ENCODE data around the gene ATXN10. TPM values are rescaled to one million over a fixed set of nuclear protein-coding genes. Genes with fewer than 3 reads are reported as not detected.

The ATXN10 gene
- total and polyA plus RNA-seq, 2 experiments from 2014 or later = 99.0 to 163 TPM

DNA sequence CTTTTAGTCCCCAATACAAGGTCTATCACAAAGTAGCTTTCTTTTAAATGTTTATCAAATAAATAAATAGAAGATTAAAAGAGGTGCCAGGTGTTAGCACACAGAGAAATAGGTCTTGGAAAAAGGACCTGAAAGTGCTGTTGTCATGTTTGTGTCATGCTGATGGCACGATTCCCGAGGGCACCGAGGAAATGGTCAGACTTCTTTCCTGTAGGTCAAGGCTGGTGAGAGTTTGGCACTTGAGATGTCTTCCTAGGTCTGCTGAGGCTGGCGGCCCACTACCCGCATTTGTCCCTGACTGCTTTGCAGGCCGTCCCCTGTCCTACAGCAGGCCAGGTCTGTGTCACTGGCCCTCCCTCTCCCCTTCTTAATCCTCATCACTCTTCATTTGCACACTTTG, 112.1 kb downstream of the ATXN10 start:
- ATAC-seq = no peak
- Histone ChIP-seq H3K4me1 (ENCODE audit: insufficient read depth) (0 out of 2 replicates have a peak, but pooled peaks cover 4% of the 10 kb centered on the region), H3K79me2 (replicated peaks; ENCODE audit: insufficient read depth) (peaks cover 18% of the 10 kb centered on the region), H4K20me1 (replicated peaks; ENCODE audit: insufficient read depth) (peaks cover 4% of the 10 kb centered on the region), H3K9me2 (ENCODE audit: insufficient read depth) (no peaks in the 10 kb centered on the region), H3K27ac (ENCODE audit: low read depth) (no peak overlapping the region), H3K27me3 (ENCODE audit: insufficient read depth) (no peaks in the 10 kb centered on the region), H3K4me3 (no peak overlapping the region), H3K4me2 (no peak overlapping the region), H2AFZ (no peak overlapping the region), H3K36me3 (ENCODE audit: insufficient read depth) (no peaks in the 10 kb centered on the region), H3F3A (replicated peaks; ENCODE audit: low read depth) (no peaks in the 10 kb centered on the region)
- no peaks in the 10 kb centered on the region for H3K9me3 Mint-ChIP-seq
- DNase-seq (ENCODE audit: low spot score) = no peak
- peaks cover 40% of the 10 kb centered on the region for H3K4me1 Mint-ChIP-seq
- H3K27ac Mint-ChIP-seq = no peak overlapping the region
- no peak overlapping the region for H3K4me3 Mint-ChIP-seq
- no peaks in the 10 kb centered on the region for H3K36me3 Mint-ChIP-seq (ENCODE audit: low read depth)
- H3K27me3 Mint-ChIP-seq (ENCODE audit: insufficient read depth, low read depth, poor library complexity) = peaks cover 2% of the 10 kb centered on the region
- no peak for TF ChIP-seq STAT1 (IDR thresholded peaks at IDR 0.05; ENCODE audit: unreplicated experiment)
- TF ChIP-seq, protein P1, sequence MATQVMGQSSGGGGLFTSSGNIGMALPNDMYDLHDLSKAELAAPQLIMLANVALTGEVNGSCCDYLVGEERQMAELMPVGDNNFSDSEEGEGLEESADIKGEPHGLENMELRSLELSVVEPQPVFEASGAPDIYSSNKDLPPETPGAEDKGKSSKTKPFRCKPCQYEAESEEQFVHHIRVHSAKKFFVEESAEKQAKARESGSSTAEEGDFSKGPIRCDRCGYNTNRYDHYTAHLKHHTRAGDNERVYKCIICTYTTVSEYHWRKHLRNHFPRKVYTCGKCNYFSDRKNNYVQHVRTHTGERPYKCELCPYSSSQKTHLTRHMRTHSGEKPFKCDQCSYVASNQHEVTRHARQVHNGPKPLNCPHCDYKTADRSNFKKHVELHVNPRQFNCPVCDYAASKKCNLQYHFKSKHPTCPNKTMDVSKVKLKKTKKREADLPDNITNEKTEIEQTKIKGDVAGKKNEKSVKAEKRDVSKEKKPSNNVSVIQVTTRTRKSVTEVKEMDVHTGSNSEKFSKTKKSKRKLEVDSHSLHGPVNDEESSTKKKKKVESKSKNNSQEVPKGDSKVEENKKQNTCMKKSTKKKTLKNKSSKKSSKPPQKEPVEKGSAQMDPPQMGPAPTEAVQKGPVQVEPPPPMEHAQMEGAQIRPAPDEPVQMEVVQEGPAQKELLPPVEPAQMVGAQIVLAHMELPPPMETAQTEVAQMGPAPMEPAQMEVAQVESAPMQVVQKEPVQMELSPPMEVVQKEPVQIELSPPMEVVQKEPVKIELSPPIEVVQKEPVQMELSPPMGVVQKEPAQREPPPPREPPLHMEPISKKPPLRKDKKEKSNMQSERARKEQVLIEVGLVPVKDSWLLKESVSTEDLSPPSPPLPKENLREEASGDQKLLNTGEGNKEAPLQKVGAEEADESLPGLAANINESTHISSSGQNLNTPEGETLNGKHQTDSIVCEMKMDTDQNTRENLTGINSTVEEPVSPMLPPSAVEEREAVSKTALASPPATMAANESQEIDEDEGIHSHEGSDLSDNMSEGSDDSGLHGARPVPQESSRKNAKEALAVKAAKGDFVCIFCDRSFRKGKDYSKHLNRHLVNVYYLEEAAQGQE (IDR thresholded peaks at IDR 0.05; ENCODE audit: unreplicated experiment) = no peak
- TF ChIP-seq POLR2AphosphoS5 (IDR thresholded peaks at IDR 0.05; ENCODE audit: low read depth) = no peak
- TF ChIP-seq EZH2phosphoT487 (IDR thresholded peaks at IDR 0.05; ENCODE audit: unreplicated experiment) = no peak
- no peak for TF ChIP-seq ZNF114 (CRISPR knock-in tag; IDR thresholded peaks at IDR 0.05)
- TF ChIP-seq, protein P2, sequence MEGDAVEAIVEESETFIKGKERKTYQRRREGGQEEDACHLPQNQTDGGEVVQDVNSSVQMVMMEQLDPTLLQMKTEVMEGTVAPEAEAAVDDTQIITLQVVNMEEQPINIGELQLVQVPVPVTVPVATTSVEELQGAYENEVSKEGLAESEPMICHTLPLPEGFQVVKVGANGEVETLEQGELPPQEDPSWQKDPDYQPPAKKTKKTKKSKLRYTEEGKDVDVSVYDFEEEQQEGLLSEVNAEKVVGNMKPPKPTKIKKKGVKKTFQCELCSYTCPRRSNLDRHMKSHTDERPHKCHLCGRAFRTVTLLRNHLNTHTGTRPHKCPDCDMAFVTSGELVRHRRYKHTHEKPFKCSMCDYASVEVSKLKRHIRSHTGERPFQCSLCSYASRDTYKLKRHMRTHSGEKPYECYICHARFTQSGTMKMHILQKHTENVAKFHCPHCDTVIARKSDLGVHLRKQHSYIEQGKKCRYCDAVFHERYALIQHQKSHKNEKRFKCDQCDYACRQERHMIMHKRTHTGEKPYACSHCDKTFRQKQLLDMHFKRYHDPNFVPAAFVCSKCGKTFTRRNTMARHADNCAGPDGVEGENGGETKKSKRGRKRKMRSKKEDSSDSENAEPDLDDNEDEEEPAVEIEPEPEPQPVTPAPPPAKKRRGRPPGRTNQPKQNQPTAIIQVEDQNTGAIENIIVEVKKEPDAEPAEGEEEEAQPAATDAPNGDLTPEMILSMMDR (conservative IDR thresholded peaks at IDR 0.05; ENCODE audit: low read depth in 2 of 2) = no peak
- no peak for TF ChIP-seq ZNF462 (CRISPR knock-in tag; IDR thresholded peaks at IDR 0.05)
- no peak for TF ChIP-seq NANOG (IDR thresholded peaks at IDR 0.05; ENCODE audit: borderline replicate concordance)
- no peak for TF ChIP-seq CREB1 (CRISPR knock-in tag; IDR thresholded peaks at IDR 0.05; ENCODE audit: low read depth)
- no peak for TF ChIP-seq JUNB (IDR thresholded peaks at IDR 0.05; ENCODE audit: unreplicated experiment)
- TF ChIP-seq ZNF331 (CRISPR knock-in tag; IDR thresholded peaks at IDR 0.05; ENCODE audit: low read depth) = no peak
- TF ChIP-seq, protein P3, sequence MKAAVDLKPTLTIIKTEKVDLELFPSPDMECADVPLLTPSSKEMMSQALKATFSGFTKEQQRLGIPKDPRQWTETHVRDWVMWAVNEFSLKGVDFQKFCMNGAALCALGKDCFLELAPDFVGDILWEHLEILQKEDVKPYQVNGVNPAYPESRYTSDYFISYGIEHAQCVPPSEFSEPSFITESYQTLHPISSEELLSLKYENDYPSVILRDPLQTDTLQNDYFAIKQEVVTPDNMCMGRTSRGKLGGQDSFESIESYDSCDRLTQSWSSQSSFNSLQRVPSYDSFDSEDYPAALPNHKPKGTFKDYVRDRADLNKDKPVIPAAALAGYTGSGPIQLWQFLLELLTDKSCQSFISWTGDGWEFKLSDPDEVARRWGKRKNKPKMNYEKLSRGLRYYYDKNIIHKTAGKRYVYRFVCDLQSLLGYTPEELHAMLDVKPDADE (IDR thresholded peaks at IDR 0.05) = no peak

Measured in GM23338 (cell line).